HK-2 (cell line): Measurements from ENCODE around the gene YTHDC1.
"Not testable (repeated sequence)": the region's sequence is repeated elsewhere in the genome, so short reads cannot be mapped to it uniquely, and the experiment has no call there.

Experiments used
- DNase-seq: peaks from one replicate; pipeline ENCODE4 v3.0.0-alpha.2; 2018; ENCODE audit not compliant: unreplicated experiment

YTHDC1 gene

DNA sequence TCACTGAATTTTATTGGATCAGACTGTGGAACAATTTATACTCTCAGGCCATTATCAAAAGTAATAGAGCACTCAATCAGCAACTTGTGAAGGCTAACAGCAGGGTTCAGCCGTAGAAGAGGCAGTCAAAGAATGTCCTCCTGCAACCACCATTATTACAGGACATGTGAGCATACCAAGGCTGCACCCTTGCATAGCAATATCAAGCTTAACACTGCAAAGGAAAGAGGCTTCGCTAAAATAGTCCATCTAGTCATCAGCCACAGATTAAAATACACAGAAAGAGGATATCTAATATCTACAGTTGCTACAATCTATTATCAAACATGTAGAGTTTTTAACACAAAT is 61.5 kb downstream of the YTHDC1 start:
- DNase-seq = no peak

DNA sequence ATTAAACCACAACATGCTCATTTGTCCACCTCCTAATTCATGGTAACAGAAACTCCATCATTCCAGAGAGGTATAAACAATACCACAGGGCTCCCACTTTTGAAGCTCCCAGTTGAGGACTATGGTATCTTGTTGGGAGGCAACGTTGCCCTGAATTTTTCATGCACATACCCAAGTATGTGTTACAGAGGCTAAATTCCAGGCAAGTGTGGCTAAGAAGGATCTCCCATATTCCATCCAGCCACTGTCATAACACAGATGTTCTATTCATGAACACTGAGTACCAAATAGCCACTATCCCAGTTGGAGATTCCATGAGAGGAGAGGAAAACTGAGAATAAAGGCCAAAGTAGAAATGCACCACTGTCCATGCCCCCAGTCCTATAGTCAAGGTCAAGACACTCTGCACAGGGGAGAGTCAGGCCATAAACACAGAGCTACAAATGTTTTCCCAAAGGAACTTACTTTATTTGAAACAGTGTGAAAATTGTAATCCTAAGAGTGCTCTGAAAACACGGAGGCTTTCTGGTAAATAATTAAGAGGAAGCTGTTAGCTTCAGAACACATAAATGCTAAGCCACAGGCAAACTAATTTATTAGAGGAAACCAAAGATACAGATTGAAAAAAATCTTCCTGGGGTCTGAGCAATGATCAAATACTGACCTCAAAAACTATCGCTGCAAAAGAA is 62.0 kb downstream of the YTHDC1 start:
- DNase-seq = no peak

GRCh38 chr4:68283714-68284113 is 66.2 kb downstream of the YTHDC1 start:
- DNase-seq = no peak

DNA sequence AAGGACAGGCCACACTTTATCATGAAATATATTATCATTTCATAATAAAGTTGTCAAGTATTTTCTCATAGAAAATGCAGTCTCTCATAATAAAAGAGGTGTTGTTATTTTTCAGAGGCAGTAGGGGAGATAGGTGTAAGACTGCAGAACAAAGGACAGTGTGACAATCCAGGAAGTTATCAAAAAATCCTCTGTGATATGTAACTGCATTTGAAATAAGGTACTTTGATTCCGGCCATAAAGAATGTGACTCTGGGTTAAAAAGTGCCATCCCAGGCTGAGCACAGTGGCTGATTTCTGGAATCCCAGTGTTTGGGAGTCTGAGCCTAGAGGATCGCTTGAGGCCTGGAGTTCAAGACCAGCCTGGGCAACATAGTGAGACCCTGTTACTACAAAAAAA is 66.8 kb downstream of the YTHDC1 start:
- DNase-seq = no peak

GRCh38 chr4:68281796-68282740 is 67.8 kb downstream of the YTHDC1 start:
- not testable (repeated sequence) for DNase-seq

DNA sequence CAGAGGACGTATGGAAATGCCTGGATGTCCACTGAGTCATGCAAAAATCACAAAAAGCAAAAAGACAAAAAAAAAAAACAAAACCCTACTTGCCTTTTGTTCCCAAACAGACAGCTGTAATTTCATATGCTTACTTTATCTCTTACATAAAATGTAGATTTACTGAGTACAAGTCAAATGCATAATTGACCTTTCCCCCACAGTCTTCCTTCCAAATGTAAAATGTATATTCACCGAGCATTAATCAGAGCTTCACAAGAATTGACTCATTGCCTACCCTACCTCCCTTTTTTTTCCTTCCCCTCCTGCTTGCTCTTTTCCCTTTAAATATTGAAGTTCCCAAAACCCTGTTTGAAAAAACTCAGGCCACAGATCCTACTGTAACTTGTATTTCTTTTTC is 71.9 kb downstream of the YTHDC1 start:
- no peak for DNase-seq

DNA sequence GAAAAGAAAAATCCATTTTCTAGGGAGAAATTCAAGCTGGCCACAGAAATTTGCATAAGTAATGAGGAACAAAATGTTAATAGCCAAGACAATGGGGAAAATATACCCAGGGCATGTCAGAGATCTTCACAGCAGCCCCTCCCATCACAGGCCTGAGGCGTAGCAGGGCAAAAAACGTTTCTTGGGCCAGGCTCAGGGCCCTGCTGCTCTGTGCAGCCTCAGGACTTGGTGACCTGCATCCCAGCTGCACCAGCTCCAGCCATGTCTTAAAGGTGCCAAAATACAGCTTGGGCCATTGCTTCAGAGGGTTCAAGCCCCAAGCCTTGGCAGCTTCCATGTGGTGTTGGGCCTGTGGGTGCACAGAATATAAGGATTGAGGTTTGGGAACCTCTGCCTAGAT is 72.3 kb downstream of the YTHDC1 start:
- no peak for DNase-seq

DNA sequence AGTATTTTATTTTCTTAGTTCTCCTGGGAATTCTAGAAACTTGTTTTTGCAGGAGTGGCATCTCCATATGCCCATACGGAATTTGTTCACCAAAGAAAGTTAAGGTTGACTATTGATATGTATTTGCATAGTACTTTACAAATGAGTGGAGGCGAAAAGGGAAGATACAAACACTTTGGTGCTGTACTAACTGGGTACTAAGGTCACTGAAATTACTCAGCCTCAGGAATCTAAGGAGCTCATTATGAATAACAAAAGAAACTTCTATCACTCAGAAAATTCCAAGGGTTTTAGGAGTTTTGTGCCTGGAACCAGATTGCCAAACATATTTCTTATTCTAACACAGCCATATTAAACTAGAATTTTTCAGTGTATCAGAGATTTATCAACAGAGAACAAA is 77.0 kb downstream of the YTHDC1 start:
- no peak for DNase-seq

- peak; percentile 7 for DNase-seq
Observed at GRCh38 chr4:68272380-68272779, 77.5 kb downstream of the YTHDC1 start.

DNA sequence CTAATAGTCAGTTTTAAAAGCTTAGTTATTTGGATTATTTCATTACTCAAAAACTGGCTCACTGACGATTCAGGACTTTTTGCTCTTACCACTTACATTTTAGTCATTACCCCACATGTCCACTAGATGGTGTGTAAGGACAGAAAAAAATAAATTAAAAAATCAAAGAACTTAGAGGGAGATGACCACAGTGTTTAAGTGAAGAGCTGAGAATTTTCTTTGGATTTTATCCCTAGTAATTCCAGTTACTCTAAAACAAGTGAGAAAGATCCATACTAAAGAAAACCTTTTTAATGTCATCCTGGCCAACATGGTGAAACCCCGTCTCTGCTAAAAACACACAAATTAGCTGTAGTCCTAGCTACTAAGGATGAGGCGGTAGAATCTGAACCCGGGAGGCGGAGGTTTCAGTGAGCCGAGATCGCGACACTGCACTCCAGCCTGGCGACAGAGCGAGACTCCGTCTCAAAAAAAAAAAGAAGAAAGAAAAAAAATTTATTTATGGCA is 78.0 kb downstream of the YTHDC1 start:
- peak; percentile 2 for DNase-seq

DNA sequence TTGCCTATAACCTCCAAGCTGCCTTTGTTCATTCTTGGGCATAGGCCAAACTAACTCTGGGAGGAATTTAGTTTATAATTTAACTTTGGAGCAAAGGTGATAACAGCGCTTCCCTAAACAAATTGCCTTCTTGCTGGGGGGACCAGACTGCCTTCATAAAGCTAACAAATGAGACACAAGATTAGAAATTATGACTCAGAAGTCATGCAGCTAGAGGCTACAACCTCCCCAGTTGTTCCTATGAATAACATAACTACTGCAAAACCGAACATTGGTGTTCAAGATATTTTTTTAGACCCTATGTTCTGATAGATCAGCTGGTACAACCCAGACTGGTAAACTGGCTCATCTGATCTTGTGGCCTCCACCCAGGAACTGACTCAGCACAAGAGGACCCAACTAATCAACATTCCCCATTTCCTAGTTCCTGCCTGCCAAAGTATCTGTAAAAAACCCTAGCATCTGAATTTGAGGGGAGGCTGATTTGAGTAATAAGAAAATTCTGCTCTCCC is 82.4 kb downstream of the YTHDC1 start:
- DNase-seq = peak; percentile 6

DNA sequence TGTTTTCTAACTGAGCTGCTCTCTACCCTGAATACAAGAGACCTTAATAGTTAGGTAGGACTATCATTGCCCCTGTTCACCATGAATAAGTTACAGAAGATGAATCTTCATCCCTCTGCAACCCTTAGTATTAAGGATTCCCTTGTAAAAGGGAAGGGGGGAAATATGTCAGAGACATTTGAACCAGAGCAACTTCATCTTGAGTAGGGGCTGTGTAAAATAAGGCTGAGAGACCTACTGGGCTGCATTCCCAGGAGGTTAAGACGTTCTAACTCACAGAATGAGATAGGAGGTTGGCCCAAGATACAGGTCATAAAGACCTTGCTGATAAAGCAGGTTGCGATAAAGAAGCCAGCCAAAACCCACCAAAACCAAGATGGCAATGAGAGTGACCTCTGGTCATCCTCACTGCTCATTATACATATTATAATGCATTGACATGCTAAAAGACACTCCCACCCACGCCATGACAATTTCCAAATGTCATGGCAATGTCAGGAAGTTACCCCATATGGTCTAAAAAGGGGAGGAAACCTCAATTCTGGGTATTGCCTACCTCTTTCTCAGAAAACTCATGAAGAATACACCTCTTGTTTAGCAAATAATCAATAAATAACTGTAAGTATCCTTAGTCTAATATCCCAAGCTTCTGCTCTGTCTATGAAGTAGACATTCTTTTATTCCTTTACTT is 84.9 kb downstream of the YTHDC1 start:
- no peak for DNase-seq
